Activated T-cell treated with anti-CD3 and anti-CD28 coated beads for 24 hours (primary cell): ENCODE measurements around the gene PLA2G2A.
"Not testable (repeated sequence)": the region's sequence is repeated elsewhere in the genome, so short reads cannot be mapped to it uniquely, and the experiment has no call there.

ENCODE experiments used
- DNase-seq: peaks from one replicate; pipeline ENCODE4 v3.0.0-alpha.2; 2020; ENCODE audit warnings: low read depth

Gene PLA2G2A

GRCh38 chr1:19979494-19979977 lies at the start of gene PLA2G2A:
Gene PLA2G2A, minus strand, starts transcription at chr1:19979618. Its CDS starts 845 bp downstream, at chr1:19978773.
- DNase-seq: no peak

- no peak for DNase-seq
Observed at GRCh38 chr1:20028726-20029125, 49.3 kb upstream of the PLA2G2A start.

DNA sequence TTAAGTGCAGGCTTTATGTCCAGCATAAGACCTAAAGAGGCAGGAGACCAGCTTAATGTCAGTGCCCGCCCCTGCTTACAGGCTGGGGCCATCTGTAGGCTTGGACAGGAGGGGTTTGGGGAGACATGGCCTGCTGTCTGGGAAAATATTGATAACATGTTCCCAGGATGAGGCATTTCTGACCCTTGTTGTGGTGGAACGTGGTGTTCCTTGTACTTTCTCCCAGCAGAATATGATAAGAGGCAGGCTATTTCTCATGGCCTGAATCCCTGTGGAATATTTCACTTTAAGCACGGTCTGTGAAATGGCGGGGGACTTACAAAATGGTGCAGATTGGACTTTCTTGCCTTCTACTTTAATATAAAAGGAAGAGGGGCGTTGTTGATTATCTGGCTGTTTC lies 48.7 kb upstream of the PLA2G2A start:
- DNase-seq: no peak

GRCh38 chr1:20017741-20018140 lies 38.3 kb upstream of the PLA2G2A start:
- no peak for DNase-seq

DNA sequence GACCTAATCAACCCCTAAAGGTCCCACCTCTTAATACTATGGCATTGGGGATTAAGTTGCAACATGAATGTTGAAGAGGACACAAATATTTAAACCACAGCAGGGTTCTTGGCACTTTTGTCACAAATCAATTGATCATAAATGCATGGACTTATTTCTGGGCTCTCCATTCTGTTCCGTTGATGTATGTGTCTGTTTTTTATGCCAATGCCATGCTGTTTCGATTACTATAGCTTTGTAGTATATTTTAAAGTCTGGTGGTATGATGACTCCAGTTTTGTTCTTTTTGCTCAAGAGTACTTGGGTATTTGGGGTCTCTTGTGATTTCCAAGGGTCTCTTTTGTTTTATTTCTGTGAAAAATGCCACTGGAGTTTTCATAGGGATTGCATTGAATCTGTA lies 34.7 kb upstream of the PLA2G2A start:
- DNase-seq: no peak

- no peak for DNase-seq
Observed at GRCh38 chr1:20010016-20010415, 30.6 kb upstream of the PLA2G2A start.

DNA sequence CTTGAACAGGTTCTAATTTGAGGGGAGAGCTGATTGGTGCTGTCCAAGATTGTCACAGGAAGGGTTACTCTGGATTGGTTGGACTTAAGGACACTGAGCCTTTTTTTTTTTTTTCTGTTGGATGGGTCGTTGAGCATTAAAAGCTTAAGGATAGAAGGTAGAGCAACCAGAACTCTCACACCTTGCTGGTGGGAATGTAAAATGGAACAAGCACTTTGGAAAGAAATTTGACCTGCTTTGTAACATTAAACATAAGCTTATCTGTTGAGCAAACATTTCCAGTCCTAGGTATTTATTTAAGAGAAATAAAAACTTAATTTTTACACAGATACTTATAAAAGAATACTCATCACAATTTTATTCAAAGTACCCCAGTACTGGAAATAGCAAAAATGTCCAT lies 29.8 kb upstream of the PLA2G2A start:
- DNase-seq: no peak

DNA sequence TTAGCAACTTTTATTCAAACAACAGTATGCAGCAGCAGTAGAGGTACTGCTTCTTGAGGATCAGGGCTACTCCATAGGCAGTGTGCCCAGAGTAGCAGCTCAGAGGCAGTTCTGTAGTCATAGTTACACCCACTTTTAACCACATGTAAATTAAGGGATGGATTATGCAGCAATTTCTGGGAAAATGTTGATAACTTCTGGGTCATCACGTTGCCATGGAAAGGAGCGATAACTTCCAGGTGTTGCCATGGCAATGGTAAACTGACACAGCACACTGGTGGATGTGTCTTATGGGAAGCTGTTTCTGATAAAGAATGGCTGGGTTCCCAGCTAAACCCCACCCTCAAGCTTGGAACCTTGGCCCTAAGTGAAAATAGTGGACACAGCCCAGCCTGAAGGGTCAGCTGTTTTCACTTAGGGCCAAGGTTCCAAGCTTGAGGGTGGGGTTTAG lies 29.0 kb upstream of the PLA2G2A start:
- no peak for DNase-seq

DNA sequence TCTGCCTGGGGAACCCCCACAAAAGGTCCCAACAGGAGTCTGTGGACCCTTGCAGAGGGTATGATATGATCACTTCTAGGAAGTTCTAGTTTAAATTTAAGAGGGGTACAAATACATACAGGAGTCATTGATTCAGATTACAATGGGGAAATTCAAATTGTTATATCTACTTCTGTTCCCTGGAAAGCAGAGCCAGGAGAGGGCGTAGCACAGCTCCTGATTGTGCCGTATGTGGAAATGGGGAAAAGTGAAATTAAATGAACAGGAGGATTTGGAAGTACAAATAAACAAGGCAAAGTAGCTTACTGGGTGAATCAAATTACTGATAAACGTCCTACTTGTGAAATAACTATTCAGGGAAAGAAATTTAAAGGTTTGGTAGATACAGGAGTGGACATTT lies 19.4 kb upstream of the PLA2G2A start:
- not testable (repeated sequence) for DNase-seq

- no peak for DNase-seq
Observed at GRCh38 chr1:19990689-19991088, 11.3 kb upstream of the PLA2G2A start.

DNA sequence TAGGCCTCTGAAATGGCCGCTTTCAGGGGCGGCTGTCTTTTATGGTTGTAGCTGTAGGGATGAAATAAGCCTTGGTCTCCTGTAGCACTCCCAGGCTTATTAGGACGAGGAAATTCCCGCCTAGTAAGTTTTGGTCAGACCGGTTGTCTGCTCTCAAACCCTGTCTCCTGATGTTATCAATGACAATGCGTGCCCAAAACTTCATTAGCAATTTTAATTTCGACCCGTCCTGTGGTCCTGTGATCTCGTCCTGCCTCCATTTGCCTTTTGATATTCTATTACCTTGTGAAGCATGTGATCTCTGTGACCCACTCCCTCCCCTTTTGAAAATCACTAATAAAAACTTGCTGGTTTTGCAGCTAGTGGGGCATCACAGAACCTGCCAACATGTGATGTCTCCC lies 10.8 kb upstream of the PLA2G2A start:
- DNase-seq: not testable (repeated sequence)

GRCh38 chr1:19988267-19989006 lies 9.0 kb upstream of the PLA2G2A start:
- no peak for DNase-seq

- DNase-seq: no peak
Observed at GRCh38 chr1:19987719-19988118, 8.3 kb upstream of the PLA2G2A start.

GRCh38 chr1:19984409-19985016 lies 5.1 kb upstream of the PLA2G2A start:
- not testable (repeated sequence) for DNase-seq

GRCh38 chr1:19981507-19982312 lies 2.3 kb upstream of the PLA2G2A start:
- no peak for DNase-seq

GRCh38 chr1:19981170-19981506 lies 1.7 kb upstream of the PLA2G2A start:
- DNase-seq: no peak

DNA sequence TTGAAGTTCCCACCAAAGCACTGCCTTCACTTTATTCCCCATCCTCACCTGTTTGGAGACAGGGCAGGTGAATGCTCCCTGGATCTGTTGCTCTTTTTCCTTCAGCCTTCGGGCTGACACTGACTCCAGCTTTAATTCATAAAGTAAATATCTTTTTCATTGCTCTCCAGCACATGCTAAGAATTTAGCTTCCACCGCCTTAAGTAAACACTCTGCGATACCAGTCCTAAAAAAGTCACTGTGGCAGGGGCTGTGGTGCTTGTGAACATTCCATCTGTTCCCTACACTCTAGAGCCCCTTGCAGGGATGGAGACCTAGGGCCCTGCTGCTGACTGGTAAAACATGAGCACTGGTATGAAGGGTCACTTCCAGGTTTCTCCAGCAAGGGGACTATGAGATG lies 896 bp upstream of the PLA2G2A start:
- no peak for DNase-seq

- DNase-seq: no peak
Observed at GRCh38 chr1:19978143-19978542, 1.3 kb downstream of the PLA2G2A start.

DNA sequence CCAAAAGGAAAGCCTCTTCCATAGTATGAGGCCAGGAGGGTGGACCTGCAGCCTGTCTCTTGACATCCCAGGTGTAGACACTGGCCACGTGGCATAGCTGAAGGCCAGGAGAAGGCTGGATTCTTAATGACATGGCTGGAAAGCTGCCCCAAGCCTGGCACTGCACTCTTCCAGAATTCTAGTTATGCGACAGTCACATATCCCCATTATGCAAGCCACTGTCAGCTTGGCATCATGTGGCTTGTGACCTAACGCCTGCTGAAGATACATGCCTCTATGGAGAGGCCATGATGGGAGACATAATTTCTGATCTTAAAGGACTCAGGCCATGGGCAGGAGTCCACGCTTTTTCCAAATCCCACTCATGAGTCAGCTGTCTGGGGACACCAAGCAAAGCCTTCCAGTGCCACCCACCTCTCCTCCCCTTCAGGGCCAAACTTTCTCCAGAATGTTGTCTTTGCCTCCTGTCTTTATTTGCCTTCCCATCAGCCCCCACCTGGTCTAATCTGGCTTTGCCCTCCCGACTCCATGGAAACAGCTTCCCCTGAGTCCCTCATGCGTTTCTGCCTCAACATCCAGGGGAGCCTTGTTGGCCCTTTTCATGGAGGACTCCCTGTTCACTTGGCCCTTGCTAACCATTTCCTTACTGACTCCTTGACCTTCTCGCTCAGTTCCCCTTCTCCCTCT lies 3.0 kb downstream of the PLA2G2A start:
- no peak for DNase-seq

DNA sequence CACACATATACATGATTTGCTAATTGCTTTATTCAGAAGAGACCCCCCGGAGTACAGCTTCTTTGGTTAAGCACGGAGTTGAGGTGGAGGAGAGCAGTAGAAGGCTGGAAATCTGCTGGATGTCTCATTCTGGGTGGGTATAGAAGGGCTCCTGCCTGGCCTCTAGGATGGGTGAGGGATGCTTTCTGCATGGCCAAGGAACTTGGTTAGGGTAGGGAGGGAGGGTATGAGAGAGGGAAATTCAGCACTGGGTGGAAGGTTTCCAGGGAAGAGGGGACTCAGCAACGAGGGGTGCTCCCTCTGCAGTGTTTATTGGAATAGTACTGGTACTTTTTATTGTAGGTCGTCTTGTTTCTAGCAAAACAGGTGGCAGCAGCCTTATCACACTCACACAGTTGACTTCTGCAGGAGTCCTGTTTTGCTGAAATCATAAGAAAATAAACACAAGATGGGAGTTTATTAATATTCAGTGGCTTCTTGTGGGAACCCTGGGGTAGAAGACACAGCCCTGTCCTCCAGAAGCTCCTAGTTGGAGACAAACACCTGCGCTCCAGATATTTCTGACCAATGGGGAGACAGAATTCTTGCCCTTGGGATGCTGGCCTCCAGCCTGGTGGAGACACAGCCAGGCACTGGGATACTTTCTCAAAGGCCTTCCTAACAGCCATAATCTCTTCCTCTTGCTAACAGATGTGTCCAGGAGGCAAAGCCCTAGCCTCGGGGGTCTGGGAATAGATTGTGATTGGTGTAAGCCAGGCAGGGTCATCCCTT lies 3.8 kb downstream of the PLA2G2A start:
- no peak for DNase-seq

- peak; percentile 4 for DNase-seq
Observed at GRCh38 chr1:19974822-19975416, 4.5 kb downstream of the PLA2G2A start.
